Activated T-helper 2 cell treated with anti-CD3 and anti-CD28 coated beads, Interferon-gamma antibody, Interleukin-2, Interleukin-4, amounts not matched to agents 10 μg/mL and 5 μg/mL and 100 μg/mL, durations not matched to agents 14 hours and 24 hours and 36 hours (primary cell): Measurements from ENCODE around the gene FCRL1. TPM values are rescaled to one million over a fixed set of nuclear protein-coding genes. Genes with fewer than 3 reads are reported as not detected.

ENCODE experiments used
- DNase-seq: peaks from one replicate; pipeline ENCODE4 v3.0.0; 2021; ENCODE audit warnings: low spot score
- H3K27ac Mint-ChIP-seq: one replicate; pipeline ENCODE4 v1.8.0; 2021; ENCODE audit warnings: mixed read lengths
- H3K27me3 Mint-ChIP-seq: one replicate; pipeline ENCODE4 v1.8.0; 2021; ENCODE audit warnings: low read depth, mixed read lengths
- H3K36me3 Mint-ChIP-seq: one replicate; pipeline ENCODE4 v1.8.0; 2021; ENCODE audit warnings: low read depth, mixed read lengths
- H3K4me1 Mint-ChIP-seq: one replicate; pipeline ENCODE4 v1.8.0; 2021; ENCODE audit warnings: low read depth, mixed read lengths
- H3K4me3 Mint-ChIP-seq: one replicate; pipeline ENCODE4 v1.8.0; 2021; ENCODE audit warnings: low read depth, mild to moderate bottlenecking, moderate library complexity, mixed read lengths
- H3K9me3 Mint-ChIP-seq: one replicate; pipeline ENCODE4 v1.8.0; 2021; ENCODE audit warnings: mixed read lengths
- intact Hi-C: fragments of 100-400 bp; cut with micrococcal nuclease; formaldehyde crosslinking; loops from one replicate; pipeline ENCODE4 v1.15.1; 2023
- total RNA-seq: library from RNA; stranded (reverse); gene quantifications from 2 replicates; pipeline ENCODE4 v1.2.3, GENCODE V29; 2022

FCRL1 gene
- total RNA-seq, result not detected in 2 replicates

GRCh38 chr1:157819896-157820295 is at the start of gene FCRL1:
FCRL1 (minus strand) TSS chr1:157820120; CDS start chr1:157820037, 83 bp downstream.
- Mint-ChIP-seq H3K27me3 (no peaks in the 10 kb centered on the region), H3K4me1 (no peaks in the 10 kb centered on the region), H3K4me3 (no peak within 1 kb of the TSS), H3K9me3 (no peaks in the 10 kb centered on the region), H3K36me3 (no peaks in the 10 kb centered on the region), H3K27ac (no peak within 1 kb of the TSS)
- intact Hi-C loops, result no loop called here
- no peak for DNase-seq

- Mint-ChIP-seq H3K4me3 (no peak overlapping the region), H3K36me3 (no peaks in the 10 kb centered on the region), H3K27ac (no peak overlapping the region), H3K4me1 (no peaks in the 10 kb centered on the region), H3K9me3 (no peaks in the 10 kb centered on the region), H3K27me3 (no peaks in the 10 kb centered on the region)
- DNase-seq, result no peak
- intact Hi-C loops, result no loop called here
Observed at GRCh38 chr1:157868654-157869053, 48.7 kb upstream of the FCRL1 start.

- H3K27ac Mint-ChIP-seq, result no peak overlapping the region
Observed at GRCh38 chr1:157862114-157863070, 42.5 kb upstream of the FCRL1 start.

GRCh38 chr1:157856538-157856937 is 36.6 kb upstream of the FCRL1 start:
- H3K9me3 Mint-ChIP-seq, result no peaks in the 10 kb centered on the region
- intact Hi-C loops, result no loop called here
- DNase-seq, result no peak
- no peaks in the 10 kb centered on the region for H3K36me3 Mint-ChIP-seq
- no peak overlapping the region for H3K27ac Mint-ChIP-seq
- H3K27me3 Mint-ChIP-seq, result no peaks in the 10 kb centered on the region
- H3K4me3 Mint-ChIP-seq, result no peak overlapping the region
- no peaks in the 10 kb centered on the region for H3K4me1 Mint-ChIP-seq

More at GRCh38 chr1:157862114-157863070, 42.5 kb upstream of the FCRL1 start:
- Mint-ChIP-seq H3K9me3 (no peaks in the 10 kb centered on the region), H3K4me1 (no peaks in the 10 kb centered on the region), H3K27me3 (no peaks in the 10 kb centered on the region), H3K36me3 (no peaks in the 10 kb centered on the region), H3K4me3 (no peak overlapping the region)
- no peak for DNase-seq
- intact Hi-C loops, result no loop called here

GRCh38 chr1:157852476-157852875 is 32.6 kb upstream of the FCRL1 start:
- Mint-ChIP-seq H3K4me1 (no peaks in the 10 kb centered on the region), H3K27ac (no peak overlapping the region), H3K9me3 (no peaks in the 10 kb centered on the region), H3K27me3 (no peaks in the 10 kb centered on the region), H3K36me3 (no peaks in the 10 kb centered on the region), H3K4me3 (no peak overlapping the region)
- DNase-seq, result no peak
- intact Hi-C loops, result no loop called here

- DNase-seq, result no peak
- intact Hi-C loops, result no loop called here
- Mint-ChIP-seq H3K27me3 (no peaks in the 10 kb centered on the region), H3K9me3 (no peaks in the 10 kb centered on the region), H3K27ac (no peak overlapping the region), H3K36me3 (no peaks in the 10 kb centered on the region), H3K4me3 (no peak overlapping the region), H3K4me1 (no peaks in the 10 kb centered on the region)
Observed at GRCh38 chr1:157849229-157849875, 29.4 kb upstream of the FCRL1 start.

- no peak overlapping the region for H3K4me3 Mint-ChIP-seq
- H3K36me3 Mint-ChIP-seq, result no peaks in the 10 kb centered on the region
- H3K27ac Mint-ChIP-seq, result no peak overlapping the region
- no peaks in the 10 kb centered on the region for H3K27me3 Mint-ChIP-seq
- H3K9me3 Mint-ChIP-seq, result no peaks in the 10 kb centered on the region
- H3K4me1 Mint-ChIP-seq, result no peaks in the 10 kb centered on the region
- DNase-seq, result no peak
- intact Hi-C loops, result no loop called here
Observed at GRCh38 chr1:157844089-157844830, 24.3 kb upstream of the FCRL1 start.

- Mint-ChIP-seq H3K4me3 (no peak overlapping the region), H3K9me3 (no peaks in the 10 kb centered on the region), H3K36me3 (no peaks in the 10 kb centered on the region), H3K27ac (no peak overlapping the region), H3K27me3 (no peaks in the 10 kb centered on the region), H3K4me1 (no peaks in the 10 kb centered on the region)
- no peak for DNase-seq
- intact Hi-C loops, result no loop called here
Observed at GRCh38 chr1:157842939-157843338, 23.0 kb upstream of the FCRL1 start.

GRCh38 chr1:157841708-157842107 is 21.8 kb upstream of the FCRL1 start, which contains the start of gene CD5L:
CD5L (minus strand) TSS chr1:157841808; CDS start chr1:157841701, 107 bp downstream.
- H3K27me3 Mint-ChIP-seq, result no peaks in the 10 kb centered on the region
- no peaks in the 10 kb centered on the region for H3K36me3 Mint-ChIP-seq
- H3K4me1 Mint-ChIP-seq, result no peaks in the 10 kb centered on the region
- H3K27ac Mint-ChIP-seq, result no peak within 1 kb of the TSS
- intact Hi-C loops, result no loop called here
- no peak for DNase-seq
- no peak within 1 kb of the TSS for H3K4me3 Mint-ChIP-seq
- no peaks in the 10 kb centered on the region for H3K9me3 Mint-ChIP-seq

- Mint-ChIP-seq H3K27me3 (peaks cover 3% of the 10 kb centered on the region), H3K36me3 (no peaks in the 10 kb centered on the region), H3K4me3 (no peak overlapping the region), H3K9me3 (no peaks in the 10 kb centered on the region), H3K27ac (no peak overlapping the region), H3K4me1 (no peaks in the 10 kb centered on the region)
- no peak for DNase-seq
- intact Hi-C loops, result no loop called here
Observed at GRCh38 chr1:157838966-157839365, 19.0 kb upstream of the FCRL1 start.

- Mint-ChIP-seq H3K36me3 (no peaks in the 10 kb centered on the region), H3K27ac (no peak overlapping the region), H3K9me3 (no peaks in the 10 kb centered on the region), H3K4me3 (no peak overlapping the region), H3K27me3 (peaks cover 3% of the 10 kb centered on the region), H3K4me1 (peaks cover 2% of the 10 kb centered on the region)
- intact Hi-C loops, result no loop called here
- DNase-seq, result no peak
Observed at GRCh38 chr1:157834430-157834829, 14.5 kb upstream of the FCRL1 start.

- Mint-ChIP-seq H3K9me3 (no peaks in the 10 kb centered on the region), H3K27me3 (peaks cover 4% of the 10 kb centered on the region), H3K4me1 (peaks cover 2% of the 10 kb centered on the region), H3K27ac (no peak overlapping the region), H3K36me3 (no peaks in the 10 kb centered on the region), H3K4me3 (no peak overlapping the region)
- no peak for DNase-seq
- intact Hi-C loops, result no loop called here
Observed at GRCh38 chr1:157833145-157833544, 13.2 kb upstream of the FCRL1 start.
